Gastroesophageal sphincter (tissue), 4 donors: Measurements from ENCODE around the gene CLEC4E. TPM values are rescaled to one million over a fixed set of nuclear protein-coding genes. Genes with fewer than 3 reads are reported as not detected.

Source experiments
- small RNA-seq, 4 donors: library from RNA; depleted of rRNA; stranded (forward); fragments of <200 nt; gene quantifications; one replicate each; pipeline ENCODE3, GENCODE V24; 2016
- total RNA-seq, 4 donors: library from RNA; depleted of rRNA; stranded (reverse); fragments of >200 nt; gene quantifications; one replicate each; pipeline ENCODE4 v1.1.0, GENCODE V29; 2016

Gene CLEC4E
- total RNA-seq, 4 donors from 2014 or later: 0.12 to 6.5 (median 1.5) TPM

Small RNA genes lying within 50 kb of the gene (small RNA-seq; reads per million reads assigned to genes)
- 0 reads per million in 4 donors for gene RNU6-275P

Other genes starting within 250 kb of the CLEC4E start
- not detected for gene CLEC6A, start 84.9 kb downstream of the CLEC4E start, total RNA-seq
- gene CLEC4D, start 27.4 kb downstream of the CLEC4E start, total RNA-seq: 1 to 10 TPM in 2 of 4 donors, not detected in 2; 1.0 to 1.1 TPM
- gene AICDA, start 72.0 kb upstream of the CLEC4E start, total RNA-seq: not detected
- gene MFAP5, start 121.9 kb upstream of the CLEC4E start, total RNA-seq: 100 to 1,000 TPM in 3 of 4 donors, 10 to 100 TPM in 1; 49.3 to 205 (median 137) TPM
- gene RIMKLB, start 157.1 kb upstream of the CLEC4E start, total RNA-seq: 10 to 100 TPM; 36.5 to 49.7 (median 43.5) TPM